Activated naive CD8-positive, alpha-beta T cell treated with anti-CD3 and anti-CD28 coated beads, Interleukin-2, amount 50 U/mL, for 16 hours (primary cell): ENCODE results near the gene DBR1.
"Not testable (repeated sequence)": the region's sequence is repeated elsewhere in the genome, so short reads cannot be mapped to it uniquely, and the experiment has no call there.

Experiments used
- DNase-seq: peaks from one replicate; pipeline ENCODE4 v3.0.0-alpha.2; 2020; ENCODE audit warnings: low read depth, low spot score

The DBR1 gene

GRCh38 chr3:138186803-138187295 lies 12.1 kb upstream of the DBR1 start:
- peak; percentile 73 for DNase-seq

- no peak for DNase-seq
Observed at GRCh38 chr3:138186221-138186620, 11.5 kb upstream of the DBR1 start.

- no peak for DNase-seq
Observed at GRCh38 chr3:138184994-138185393, 10.3 kb upstream of the DBR1 start.

- no peak for DNase-seq
Observed at GRCh38 chr3:138180375-138181029, 5.8 kb upstream of the DBR1 start.

- no peak for DNase-seq
Observed at GRCh38 chr3:138173769-138174420, 826 bp downstream of the DBR1 start.

- no peak for DNase-seq
Observed at GRCh38 chr3:138172625-138173024, 2.1 kb downstream of the DBR1 start.

- no peak for DNase-seq
Observed at GRCh38 chr3:138165061-138165460, 9.7 kb downstream of the DBR1 start.

- no peak for DNase-seq
Observed at GRCh38 chr3:138157743-138158142, 17.0 kb downstream of the DBR1 start.

- DNase-seq, result no peak
Observed at GRCh38 chr3:138154534-138154933, 20.2 kb downstream of the DBR1 start.

- DNase-seq, result no peak
Observed at GRCh38 chr3:138148503-138148902, 26.2 kb downstream of the DBR1 start.

- DNase-seq, result not testable (repeated sequence)
Observed at GRCh38 chr3:138142181-138142580, 32.5 kb downstream of the DBR1 start.

- DNase-seq, result no peak
Observed at GRCh38 chr3:138140940-138141339, 33.8 kb downstream of the DBR1 start.

GRCh38 chr3:138139691-138140090 lies 35.0 kb downstream of the DBR1 start:
- no peak for DNase-seq

- no peak for DNase-seq
Observed at GRCh38 chr3:138137861-138138260, 36.9 kb downstream of the DBR1 start.

- DNase-seq, result no peak
Observed at GRCh38 chr3:138136201-138136600, 38.5 kb downstream of the DBR1 start.

GRCh38 chr3:138135833-138136194 lies 38.9 kb downstream of the DBR1 start:
- DNase-seq, result no peak

GRCh38 chr3:138135146-138135832 lies 39.4 kb downstream of the DBR1 start:
- no peak for DNase-seq

- DNase-seq, result no peak
Observed at GRCh38 chr3:138132239-138132638, 42.5 kb downstream of the DBR1 start, which contains the start of gene A4GNT. Gene A4GNT, minus strand, starts transcription at chr3:138132390. Its CDS starts 1,134 bp downstream, at chr3:138131256.

GRCh38 chr3:138127636-138128365 lies 46.9 kb downstream of the DBR1 start:
- DNase-seq, result no peak

GRCh38 chr3:138125548-138126221 lies 49.0 kb downstream of the DBR1 start:
- DNase-seq, result no peak

GRCh38 chr3:138124706-138125355 lies 49.9 kb downstream of the DBR1 start:
- no peak for DNase-seq
